ENCODE measurements around the gene COQ8A.
A peak's percentile ranks its signal among the peaks of the same experiment; 100 is the strongest.
"Not testable (repeated sequence)": the region's sequence is repeated elsewhere in the genome, so short reads cannot be mapped to it uniquely, and the experiment has no call there.

The COQ8A gene

GRCh38 chr1:226985239-226985838 lies 45.2 kb downstream of the COQ8A start:
- DNase-seq (ENCODE audit: low read depth in 2 of 2), result no peak

- no peak for DNase-seq (ENCODE audit: low read depth in 2 of 2)
Observed at GRCh38 chr1:226985839-226986463, 45.9 kb downstream of the COQ8A start.

GRCh38 chr1:226986496-226987178 lies 46.5 kb downstream of the COQ8A start:
- DNase-seq (ENCODE audit: low read depth in 2 of 2), result no peak

GRCh38 chr1:226987179-226987536 lies 47.1 kb downstream of the COQ8A start:
- DNase-seq (ENCODE audit: low read depth in 2 of 2), result no peak

- DNase-seq (ENCODE audit: low read depth in 2 of 2), result no peak
Observed at GRCh38 chr1:226987623-226988333, 47.7 kb downstream of the COQ8A start.

GRCh38 chr1:226988334-226988666 lies 48.2 kb downstream of the COQ8A start:
- DNase-seq (ENCODE audit: low read depth in 2 of 2), result no peak

GRCh38 chr1:226989085-226989920 lies 49.2 kb downstream of the COQ8A start:
- DNase-seq (ENCODE audit: low read depth in 2 of 2), result no peak

- DNase-seq (ENCODE audit: low read depth in 2 of 2), result peak; percentile 39 to 56
Observed at GRCh38 chr1:226990133-226990716, 50.1 kb downstream of the COQ8A start.

- DNase-seq (ENCODE audit: low read depth in 2 of 2), result no peak
Observed at GRCh38 chr1:226991920-226992319, 51.8 kb downstream of the COQ8A start.

- no peak for DNase-seq (ENCODE audit: low read depth in 2 of 2)
Observed at GRCh38 chr1:226993814-226994585, 53.9 kb downstream of the COQ8A start.

- DNase-seq (ENCODE audit: low read depth in 2 of 2), result no peak
Observed at GRCh38 chr1:226994586-226995364, 54.7 kb downstream of the COQ8A start.

GRCh38 chr1:226995365-226996332 lies 55.6 kb downstream of the COQ8A start:
- DNase-seq (ENCODE audit: low read depth in 2 of 2), result no peak

- not testable (repeated sequence) for DNase-seq (ENCODE audit: low read depth in 2 of 2)
Observed at GRCh38 chr1:226999579-226999978, 59.5 kb downstream of the COQ8A start.

- no peak for DNase-seq (ENCODE audit: low read depth in 2 of 2)
Observed at GRCh38 chr1:227002531-227003049, 62.5 kb downstream of the COQ8A start.

- DNase-seq (ENCODE audit: low read depth in 2 of 2), result no peak
Observed at GRCh38 chr1:227003165-227003564, 63.1 kb downstream of the COQ8A start.

GRCh38 chr1:227004796-227005195 lies 64.7 kb downstream of the COQ8A start:
- no peak for DNase-seq (ENCODE audit: low read depth in 2 of 2)

GRCh38 chr1:227006226-227006796 lies 66.2 kb downstream of the COQ8A start:
- no peak for DNase-seq (ENCODE audit: low read depth in 2 of 2)

GRCh38 chr1:227009937-227010336 lies 69.8 kb downstream of the COQ8A start:
- no peak for DNase-seq (ENCODE audit: low read depth in 2 of 2)
